Transverse colon (tissue), 4 donors: Measurements from ENCODE around the gene CCNL1.

Source experiments
- POLR2AphosphoS5 ChIP-seq, 3 donors: sonication (generic); formaldehyde crosslinking; IDR thresholded peaks; one replicate each; pipeline ENCODE4 v1.6.1; 2016; ENCODE audit warnings: antibody characterized with exemption in 3 of 3
- TF ChIP-seq, protein P1 (sequence below), 5 experiments: fragments of 200-600 bp in 3 of 5; fragments of 450-650 bp in 2 of 5; sonication (generic) in 3 of 5; IDR thresholded peaks; 1 replicate in 2 of 5; 2 replicates in 3 of 5; pipeline ENCODE4 v1.5.1; 2016 to 2017; ENCODE audit warnings: antibody characterized with exemption in 5 of 5, inconsistent platforms in 3 of 5, mild to moderate bottlenecking in 2 of 5, moderate library complexity in 1 of 5

DNA sequence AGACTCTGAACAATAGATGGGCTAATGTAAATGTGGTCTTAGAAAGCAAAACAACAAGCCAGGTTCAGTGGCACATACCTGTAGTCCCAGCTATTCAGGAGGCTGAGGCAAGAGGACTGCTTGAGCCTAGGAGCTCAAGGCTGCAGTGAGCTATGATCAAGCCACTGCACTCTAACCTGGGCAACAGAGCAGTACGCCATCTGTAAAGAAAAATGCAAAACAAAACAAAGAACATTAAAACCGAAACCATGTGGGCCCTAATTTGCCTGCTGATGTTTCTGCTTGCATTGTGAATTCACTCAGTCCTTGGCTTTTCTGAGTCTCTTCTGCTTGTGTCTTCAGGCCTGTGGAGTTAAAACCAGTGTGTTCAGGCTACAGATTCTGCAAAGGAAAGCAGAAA lies 56.7 kb downstream of the CCNL1 start:
- TF ChIP-seq, protein P1, sequence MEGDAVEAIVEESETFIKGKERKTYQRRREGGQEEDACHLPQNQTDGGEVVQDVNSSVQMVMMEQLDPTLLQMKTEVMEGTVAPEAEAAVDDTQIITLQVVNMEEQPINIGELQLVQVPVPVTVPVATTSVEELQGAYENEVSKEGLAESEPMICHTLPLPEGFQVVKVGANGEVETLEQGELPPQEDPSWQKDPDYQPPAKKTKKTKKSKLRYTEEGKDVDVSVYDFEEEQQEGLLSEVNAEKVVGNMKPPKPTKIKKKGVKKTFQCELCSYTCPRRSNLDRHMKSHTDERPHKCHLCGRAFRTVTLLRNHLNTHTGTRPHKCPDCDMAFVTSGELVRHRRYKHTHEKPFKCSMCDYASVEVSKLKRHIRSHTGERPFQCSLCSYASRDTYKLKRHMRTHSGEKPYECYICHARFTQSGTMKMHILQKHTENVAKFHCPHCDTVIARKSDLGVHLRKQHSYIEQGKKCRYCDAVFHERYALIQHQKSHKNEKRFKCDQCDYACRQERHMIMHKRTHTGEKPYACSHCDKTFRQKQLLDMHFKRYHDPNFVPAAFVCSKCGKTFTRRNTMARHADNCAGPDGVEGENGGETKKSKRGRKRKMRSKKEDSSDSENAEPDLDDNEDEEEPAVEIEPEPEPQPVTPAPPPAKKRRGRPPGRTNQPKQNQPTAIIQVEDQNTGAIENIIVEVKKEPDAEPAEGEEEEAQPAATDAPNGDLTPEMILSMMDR (IDR thresholded peaks at IDR 0.05), result no peak
- no peak for TF ChIP-seq POLR2AphosphoS5 (IDR thresholded peaks at IDR 0.05)
